ENCODE data around the gene LRRTM4.

DNA sequence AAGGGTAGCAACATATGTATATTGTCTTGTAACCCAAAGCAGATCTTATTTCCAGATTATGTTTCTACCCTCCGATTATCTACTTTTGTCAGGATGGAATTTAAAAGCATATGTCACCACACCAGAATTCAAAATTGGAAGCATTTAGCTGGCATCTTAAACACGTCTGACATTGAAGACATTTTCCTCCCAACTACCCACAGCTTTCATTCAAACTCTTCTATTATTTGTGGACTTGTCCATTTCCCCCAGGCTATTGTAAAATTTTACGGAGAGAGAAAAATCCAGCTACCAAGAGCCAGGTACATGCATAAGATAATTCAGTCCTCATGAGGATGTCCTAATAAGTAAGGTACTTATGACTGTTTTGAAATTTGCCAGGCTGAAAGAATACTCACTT is 659.3 kb downstream of the LRRTM4 start:
- TF ChIP-seq POLR2A (IDR thresholded peaks at IDR 0.05; ENCODE audit: low read depth, low read length) (no peak), TAF1 (IDR thresholded peaks at IDR 0.05; ENCODE audit: low read depth, low read length) (no peak), POLR2AphosphoS5 (IDR thresholded peaks at IDR 0.05; ENCODE audit: low read depth, low read length) (no peak), SPI1 (IDR thresholded peaks at IDR 0.05; ENCODE audit: low read depth, low read length) (no peak), POU2F2 (IDR thresholded peaks at IDR 0.05; ENCODE audit: low read depth, low read length) (no peak), PAX5 (IDR thresholded peaks at IDR 0.05; ENCODE audit: insufficient read depth, low read length, severe bottlenecking) (no peak)

Data from GM12891 (cell line).